ENCODE data around the gene WDR20.
"Not testable (repeated sequence)": the region's sequence is repeated elsewhere in the genome, so short reads cannot be mapped to it uniquely, and the experiment has no call there.

Gene WDR20

DNA sequence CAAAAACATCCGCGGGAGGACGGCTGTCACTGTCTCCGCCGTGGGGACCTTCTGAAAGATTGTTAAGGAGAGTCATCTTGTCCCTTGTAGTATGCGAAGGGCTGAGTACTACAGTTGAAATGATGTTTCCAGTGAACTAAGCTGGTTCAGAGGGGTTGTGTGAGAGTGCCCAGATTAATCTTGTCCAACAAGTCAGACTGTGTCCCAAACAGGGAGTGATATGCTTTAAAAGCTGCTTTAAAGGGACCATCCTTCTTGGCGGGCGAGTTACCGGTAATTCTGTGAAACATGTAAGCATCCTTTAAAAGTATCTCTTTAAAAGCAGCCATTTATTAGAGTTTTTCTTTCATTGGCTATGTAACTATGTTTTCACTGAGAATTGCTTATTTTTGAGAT is 1.1 kb downstream of the WDR20 start:
- Mint-ChIP-seq H3K9me3 (no peaks in the 10 kb centered on the region), H3K36me3 (ENCODE audit: low read depth) (peaks cover 40% of the 10 kb centered on the region), H3K4me3 (peak overlapping the region; percentile 92), H3K27me3 (peaks cover 12% of the 10 kb centered on the region), H3K27ac (peak overlapping the region; percentile 95), H3K4me1 (ENCODE audit: low read depth) (peaks cover 28% of the 10 kb centered on the region)
- intact Hi-C loops (cut with micrococcal nuclease), result no loop called here

GRCh38 chr14:102141797-102142196 is 2.1 kb downstream of the WDR20 start:
- Mint-ChIP-seq H3K4me3 (no peak overlapping the region), H3K9me3 (no peaks in the 10 kb centered on the region), H3K27ac (no peak overlapping the region), H3K4me1 (ENCODE audit: low read depth) (peaks cover 39% of the 10 kb centered on the region), H3K27me3 (peaks cover 12% of the 10 kb centered on the region), H3K36me3 (ENCODE audit: low read depth) (peaks cover 51% of the 10 kb centered on the region)
- intact Hi-C loops (cut with micrococcal nuclease), result no loop called here

GRCh38 chr14:102144914-102145313 is 5.2 kb downstream of the WDR20 start:
- Mint-ChIP-seq H3K4me1 (ENCODE audit: low read depth) (peaks cover 42% of the 10 kb centered on the region), H3K9me3 (no peaks in the 10 kb centered on the region), H3K27ac (no peak overlapping the region), H3K27me3 (no peaks in the 10 kb centered on the region), H3K36me3 (ENCODE audit: low read depth) (peaks cover 56% of the 10 kb centered on the region), H3K4me3 (no peak overlapping the region)
- intact Hi-C loops (cut with micrococcal nuclease), result no loop called here

DNA sequence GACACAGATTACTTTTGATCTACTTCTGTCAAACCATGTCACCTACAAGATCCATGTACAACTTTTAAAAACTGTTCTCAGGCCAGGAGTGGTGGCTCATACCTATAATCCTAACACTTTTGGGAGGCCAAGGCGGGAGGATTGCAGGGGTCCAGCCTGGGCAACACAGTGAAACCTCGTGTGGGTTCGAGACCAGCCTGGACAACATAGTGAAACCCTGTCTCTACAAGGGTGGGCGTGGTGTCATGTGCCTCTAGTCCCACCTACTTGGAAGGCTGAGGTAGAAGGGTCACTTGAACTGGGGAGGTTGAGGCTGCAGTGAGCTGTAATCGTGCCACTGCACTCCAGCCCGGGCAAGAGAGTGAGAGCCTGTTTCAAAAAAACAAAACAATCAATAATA is 5.7 kb downstream of the WDR20 start:
- H3K36me3 Mint-ChIP-seq (ENCODE audit: low read depth), result peaks cover 52% of the 10 kb centered on the region
- intact Hi-C loops (cut with micrococcal nuclease), result no loop called here
- H3K4me3 Mint-ChIP-seq, result no peak overlapping the region
- H3K27ac Mint-ChIP-seq, result peak overlapping the region; percentile 35
- H3K9me3 Mint-ChIP-seq, result no peaks in the 10 kb centered on the region
- no peaks in the 10 kb centered on the region for H3K27me3 Mint-ChIP-seq
- peaks cover 42% of the 10 kb centered on the region for H3K4me1 Mint-ChIP-seq (ENCODE audit: low read depth)

- no peaks in the 10 kb centered on the region for H3K27me3 Mint-ChIP-seq
- H3K4me3 Mint-ChIP-seq, result no peak overlapping the region
- no peaks in the 10 kb centered on the region for H3K9me3 Mint-ChIP-seq
- peaks cover 55% of the 10 kb centered on the region for H3K36me3 Mint-ChIP-seq (ENCODE audit: low read depth)
- intact Hi-C loops (cut with micrococcal nuclease), result no loop called here
- H3K27ac Mint-ChIP-seq, result no peak overlapping the region
- peaks cover 34% of the 10 kb centered on the region for H3K4me1 Mint-ChIP-seq (ENCODE audit: low read depth)
Measured at GRCh38 chr14:102146423-102146822, 6.7 kb downstream of the WDR20 start.

DNA sequence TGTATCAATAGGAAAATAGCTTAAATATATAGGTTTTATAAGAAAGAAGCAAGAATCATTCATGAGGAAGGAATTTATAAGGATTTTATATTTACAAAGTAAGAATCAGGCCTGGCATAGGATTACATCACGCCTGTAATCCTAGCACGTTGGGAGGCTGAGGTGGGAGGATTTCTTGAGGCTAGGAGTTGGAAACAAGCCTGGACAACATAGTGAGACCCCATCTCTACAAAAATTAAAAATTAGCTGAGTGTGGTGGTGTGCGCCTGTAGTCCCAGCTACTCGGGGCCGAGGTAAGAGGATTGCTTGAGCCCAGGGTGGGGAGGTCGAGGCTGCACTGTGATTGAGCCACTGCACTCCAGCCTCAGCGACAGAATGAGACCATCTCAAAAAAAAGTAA is 10.4 kb downstream of the WDR20 start:
- intact Hi-C loops (cut with micrococcal nuclease), result no loop called here
- H3K27ac Mint-ChIP-seq, result no peak overlapping the region
- peaks cover 34% of the 10 kb centered on the region for H3K4me1 Mint-ChIP-seq (ENCODE audit: low read depth)
- H3K9me3 Mint-ChIP-seq, result no peaks in the 10 kb centered on the region
- H3K36me3 Mint-ChIP-seq (ENCODE audit: low read depth), result peaks cover 64% of the 10 kb centered on the region
- H3K4me3 Mint-ChIP-seq, result no peak overlapping the region
- no peaks in the 10 kb centered on the region for H3K27me3 Mint-ChIP-seq

GRCh38 chr14:102150744-102151143 is 11.0 kb downstream of the WDR20 start:
- Mint-ChIP-seq H3K4me1 (ENCODE audit: low read depth) (peaks cover 28% of the 10 kb centered on the region), H3K27me3 (no peaks in the 10 kb centered on the region), H3K9me3 (no peaks in the 10 kb centered on the region), H3K36me3 (ENCODE audit: low read depth) (peaks cover 58% of the 10 kb centered on the region), H3K27ac (no peak overlapping the region), H3K4me3 (no peak overlapping the region)
- intact Hi-C loops (cut with micrococcal nuclease), result no loop called here

DNA sequence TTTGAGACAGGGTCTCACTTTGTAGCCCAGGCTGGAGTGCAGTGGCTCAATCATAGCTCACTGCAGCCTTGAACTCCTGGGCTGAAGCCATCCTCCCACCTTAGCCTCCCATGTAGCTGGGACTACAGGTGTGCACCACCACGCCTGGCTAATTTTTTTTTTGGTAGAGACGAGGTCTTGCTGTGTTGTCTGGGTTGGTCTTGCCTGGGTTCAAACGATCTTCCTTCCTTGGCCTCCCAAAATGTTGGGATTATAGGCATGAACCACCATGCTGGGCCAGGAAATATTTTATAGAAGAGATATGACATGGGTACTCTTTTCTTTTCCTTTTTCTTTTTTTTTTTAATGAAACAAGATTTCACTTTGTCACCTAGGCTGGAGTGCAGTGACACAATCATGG is 11.7 kb downstream of the WDR20 start:
- H3K27ac Mint-ChIP-seq; intact Hi-C loops (cut with micrococcal nuclease): not testable (repeated sequence)
- H3K36me3 Mint-ChIP-seq (ENCODE audit: low read depth), result peaks cover 51% of the 10 kb centered on the region

DNA sequence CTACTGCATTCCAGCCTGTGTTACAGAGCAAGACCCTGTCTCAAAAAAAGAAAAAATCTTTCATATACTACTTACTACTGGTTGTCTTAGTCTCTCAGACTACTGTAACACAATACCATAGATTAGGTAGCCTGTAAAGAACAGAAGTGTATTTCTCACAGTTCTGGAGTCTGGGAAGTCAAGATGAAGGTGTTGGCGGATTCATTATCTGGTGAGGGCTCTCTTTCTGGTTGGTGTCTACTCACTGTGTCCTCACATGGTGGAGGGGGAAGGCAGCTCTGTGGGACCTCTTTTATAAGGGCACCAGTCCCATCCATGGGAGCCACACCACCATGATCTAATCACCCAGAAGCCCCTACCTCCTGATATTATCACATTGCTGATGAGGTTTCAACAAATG is 14.4 kb downstream of the WDR20 start:
- H3K27ac Mint-ChIP-seq, result no peak overlapping the region
- peaks cover 38% of the 10 kb centered on the region for H3K36me3 Mint-ChIP-seq (ENCODE audit: low read depth)
- no peaks in the 10 kb centered on the region for H3K27me3 Mint-ChIP-seq
- intact Hi-C loops (cut with micrococcal nuclease), result no loop called here
- no peaks in the 10 kb centered on the region for H3K9me3 Mint-ChIP-seq
- no peak overlapping the region for H3K4me3 Mint-ChIP-seq
- peaks cover 25% of the 10 kb centered on the region for H3K4me1 Mint-ChIP-seq (ENCODE audit: low read depth)

More for the DNA sequence above, 11.7 kb downstream of the WDR20 start:
- peaks cover 21% of the 10 kb centered on the region for H3K4me1 Mint-ChIP-seq (ENCODE audit: low read depth)
- not testable (repeated sequence) for H3K27me3 Mint-ChIP-seq, H3K4me3 Mint-ChIP-seq, H3K9me3 Mint-ChIP-seq

- intact Hi-C loops (cut with micrococcal nuclease), result no loop called here
- H3K27me3 Mint-ChIP-seq, result no peaks in the 10 kb centered on the region
- H3K4me3 Mint-ChIP-seq, result no peak overlapping the region
- no peaks in the 10 kb centered on the region for H3K9me3 Mint-ChIP-seq
- peaks cover 28% of the 10 kb centered on the region for H3K4me1 Mint-ChIP-seq (ENCODE audit: low read depth)
- peaks cover 38% of the 10 kb centered on the region for H3K36me3 Mint-ChIP-seq (ENCODE audit: low read depth)
- H3K27ac Mint-ChIP-seq, result no peak overlapping the region
Measured at GRCh38 chr14:102154821-102155549, 15.3 kb downstream of the WDR20 start.

GRCh38 chr14:102157346-102157745 is 17.6 kb downstream of the WDR20 start:
- peaks cover 25% of the 10 kb centered on the region for H3K36me3 Mint-ChIP-seq (ENCODE audit: low read depth)
- H3K9me3 Mint-ChIP-seq, result no peaks in the 10 kb centered on the region
- no peak overlapping the region for H3K27ac Mint-ChIP-seq
- intact Hi-C loops (cut with micrococcal nuclease), result no loop called here
- peaks cover 30% of the 10 kb centered on the region for H3K4me1 Mint-ChIP-seq (ENCODE audit: low read depth)
- H3K27me3 Mint-ChIP-seq, result no peaks in the 10 kb centered on the region
- no peak overlapping the region for H3K4me3 Mint-ChIP-seq

DNA sequence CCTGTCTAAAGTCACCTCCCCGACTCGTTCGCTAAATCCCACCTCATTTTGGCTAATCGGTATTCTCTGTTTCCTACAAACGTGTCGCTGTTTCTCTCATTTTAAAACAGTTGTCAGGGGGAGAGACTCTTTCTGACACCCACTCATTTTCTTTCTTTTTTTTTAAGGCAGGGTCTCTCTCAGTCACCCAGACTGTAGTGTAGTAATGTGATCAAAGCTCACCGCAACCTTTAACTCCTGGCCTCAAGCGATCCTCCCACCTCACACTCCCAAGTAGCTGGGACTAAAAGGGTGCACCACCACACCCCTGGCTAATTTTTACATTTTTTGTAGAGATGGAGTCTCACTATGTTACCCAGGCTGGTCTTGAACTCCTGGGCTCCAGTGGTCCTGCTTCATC is 19.1 kb downstream of the WDR20 start:
- intact Hi-C loops (cut with micrococcal nuclease), result no loop called here
- H3K36me3 Mint-ChIP-seq (ENCODE audit: low read depth), result peaks cover 17% of the 10 kb centered on the region
- H3K4me1 Mint-ChIP-seq (ENCODE audit: low read depth), result peaks cover 35% of the 10 kb centered on the region
- no peak overlapping the region for H3K4me3 Mint-ChIP-seq
- H3K27me3 Mint-ChIP-seq, result no peaks in the 10 kb centered on the region
- no peak overlapping the region for H3K27ac Mint-ChIP-seq
- H3K9me3 Mint-ChIP-seq, result peaks cover under 1% of the 10 kb centered on the region

DNA sequence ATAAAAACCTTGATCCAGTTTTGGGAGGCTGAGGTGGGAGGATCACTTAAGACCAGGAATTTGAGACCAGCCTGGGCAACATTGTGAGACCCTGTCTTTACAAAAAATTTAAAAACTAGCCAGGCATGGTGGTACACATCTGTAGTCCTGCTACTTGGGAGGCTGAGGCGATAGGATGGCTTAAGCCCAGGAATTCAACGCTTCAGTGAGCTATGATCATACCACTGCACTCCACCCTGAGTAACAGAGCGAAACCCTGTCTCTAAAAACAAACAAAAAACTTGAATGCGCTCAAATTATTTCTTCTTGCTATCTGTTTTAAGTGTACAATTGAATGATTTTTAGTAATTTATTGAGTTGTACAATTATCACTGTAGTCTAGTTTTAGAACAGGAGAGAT is 20.1 kb downstream of the WDR20 start:
- Mint-ChIP-seq H3K4me1 (ENCODE audit: low read depth) (peaks cover 40% of the 10 kb centered on the region), H3K9me3 (peaks cover 8% of the 10 kb centered on the region), H3K27ac (no peak overlapping the region), H3K36me3 (ENCODE audit: low read depth) (peaks cover 23% of the 10 kb centered on the region), H3K4me3 (no peak overlapping the region), H3K27me3 (no peaks in the 10 kb centered on the region)
- intact Hi-C loops (cut with micrococcal nuclease), result no loop called here

DNA sequence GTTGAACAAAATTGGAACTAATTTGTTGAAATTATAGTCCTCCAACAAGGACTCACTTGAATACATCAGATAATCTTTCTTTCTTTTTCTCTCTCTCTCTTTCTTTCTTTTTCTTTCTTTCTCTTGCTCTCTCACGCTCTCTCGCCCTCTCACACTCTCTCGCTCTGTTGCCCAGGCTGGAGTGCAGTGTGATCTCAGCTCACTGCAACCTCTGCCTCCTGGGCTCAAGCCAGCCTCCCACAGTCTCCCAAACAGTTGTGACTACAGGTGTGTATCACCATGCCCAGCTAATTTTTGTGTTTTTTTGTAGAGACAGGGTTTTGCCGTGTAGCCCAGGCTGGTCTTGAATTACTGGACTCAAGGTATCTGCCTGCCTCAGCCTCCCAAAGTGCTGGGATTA is 22.8 kb downstream of the WDR20 start:
- H3K4me3 Mint-ChIP-seq, result no peak overlapping the region

GRCh38 chr14:102164241-102164641 is 24.5 kb downstream of the WDR20 start:
- Mint-ChIP-seq H3K36me3 (ENCODE audit: low read depth) (peaks cover 38% of the 10 kb centered on the region), H3K4me1 (ENCODE audit: low read depth) (peaks cover 56% of the 10 kb centered on the region), H3K4me3 (no peak overlapping the region), H3K27me3 (no peaks in the 10 kb centered on the region), H3K9me3 (peaks cover 8% of the 10 kb centered on the region), H3K27ac (peak overlapping the region; percentile 75)
- intact Hi-C loops (cut with micrococcal nuclease), result no loop called here

More for the DNA sequence above, 22.8 kb downstream of the WDR20 start:
- Mint-ChIP-seq H3K36me3 (ENCODE audit: low read depth) (peaks cover 33% of the 10 kb centered on the region), H3K27ac (peak overlapping the region; percentile 6), H3K27me3 (no peaks in the 10 kb centered on the region), H3K9me3 (peaks cover 8% of the 10 kb centered on the region), H3K4me1 (ENCODE audit: low read depth) (peaks cover 57% of the 10 kb centered on the region)
- intact Hi-C loops (cut with micrococcal nuclease), result no loop called here

Measured in dendritic cell treated with granulocyte-macrophage colony-stimulating factor and Interleukin-4, amounts not matched to agents 40 ng/mL and 50 ng/mL, for 4 days (primary cell).